ENCODE results near the gene IGF2R.

DNA sequence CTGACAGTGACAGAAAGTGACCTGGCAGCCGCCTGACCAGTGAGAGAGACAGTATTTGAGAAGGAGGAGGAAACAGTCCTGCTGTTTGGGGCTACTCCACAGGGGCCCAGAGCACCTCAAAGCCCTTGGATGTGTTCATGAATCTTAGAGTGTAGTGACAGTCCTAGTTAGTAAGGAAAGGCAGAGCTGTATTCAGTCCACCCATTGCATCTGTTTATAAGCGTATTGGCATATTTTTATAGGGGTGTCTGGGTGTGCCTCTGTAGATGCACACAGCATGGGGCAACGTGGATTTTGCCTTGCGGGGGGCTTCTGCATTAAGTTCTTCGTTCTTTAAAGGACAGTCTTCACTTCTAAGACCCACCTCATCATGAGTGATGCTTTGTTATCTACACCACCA is 108.1 kb downstream of the IGF2R start:
- TF ChIP-seq, protein P1, sequence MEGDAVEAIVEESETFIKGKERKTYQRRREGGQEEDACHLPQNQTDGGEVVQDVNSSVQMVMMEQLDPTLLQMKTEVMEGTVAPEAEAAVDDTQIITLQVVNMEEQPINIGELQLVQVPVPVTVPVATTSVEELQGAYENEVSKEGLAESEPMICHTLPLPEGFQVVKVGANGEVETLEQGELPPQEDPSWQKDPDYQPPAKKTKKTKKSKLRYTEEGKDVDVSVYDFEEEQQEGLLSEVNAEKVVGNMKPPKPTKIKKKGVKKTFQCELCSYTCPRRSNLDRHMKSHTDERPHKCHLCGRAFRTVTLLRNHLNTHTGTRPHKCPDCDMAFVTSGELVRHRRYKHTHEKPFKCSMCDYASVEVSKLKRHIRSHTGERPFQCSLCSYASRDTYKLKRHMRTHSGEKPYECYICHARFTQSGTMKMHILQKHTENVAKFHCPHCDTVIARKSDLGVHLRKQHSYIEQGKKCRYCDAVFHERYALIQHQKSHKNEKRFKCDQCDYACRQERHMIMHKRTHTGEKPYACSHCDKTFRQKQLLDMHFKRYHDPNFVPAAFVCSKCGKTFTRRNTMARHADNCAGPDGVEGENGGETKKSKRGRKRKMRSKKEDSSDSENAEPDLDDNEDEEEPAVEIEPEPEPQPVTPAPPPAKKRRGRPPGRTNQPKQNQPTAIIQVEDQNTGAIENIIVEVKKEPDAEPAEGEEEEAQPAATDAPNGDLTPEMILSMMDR (IDR thresholded peaks at IDR 0.05): no peak
- TF ChIP-seq POLR2A (IDR thresholded peaks at IDR 0.05): no peak
